ENCODE results near the gene GPC6. TPM values are rescaled to one million over a fixed set of nuclear protein-coding genes. Genes with fewer than 3 reads are reported as not detected.

GPC6 gene
- total RNA-seq, 1 donor from 2014 or later: 18.7 TPM

DNA sequence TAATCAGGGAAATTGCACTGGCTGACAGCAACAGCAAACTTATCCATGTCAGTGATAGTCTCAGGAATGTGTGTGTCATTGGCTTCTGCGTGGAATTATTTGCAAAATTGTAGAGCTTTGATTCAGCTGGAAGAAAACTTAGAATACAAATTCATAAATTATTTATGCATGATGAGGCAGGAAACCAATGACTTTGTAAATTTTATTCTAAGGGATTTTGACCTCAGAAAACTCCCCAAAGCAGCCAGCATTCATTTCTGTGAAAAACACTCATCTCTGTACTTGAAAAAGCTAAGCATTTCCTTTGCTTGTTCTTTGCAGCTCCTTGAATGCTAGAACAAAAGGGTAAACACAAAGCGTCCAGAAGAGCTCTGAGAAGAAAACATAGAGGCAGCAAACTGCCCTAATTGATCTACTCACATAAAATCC is 1090.5 kb downstream of the GPC6 start:
- TF ChIP-seq CTCF (conservative IDR thresholded peaks at IDR 0.05; ENCODE audit: low read depth, low read length): no peak
- no peak overlapping the region for H3K4me3 ChIP-seq (ENCODE audit: low read depth, low read length)
- no peak for DNase-seq (ENCODE audit: low read depth)

DNA sequence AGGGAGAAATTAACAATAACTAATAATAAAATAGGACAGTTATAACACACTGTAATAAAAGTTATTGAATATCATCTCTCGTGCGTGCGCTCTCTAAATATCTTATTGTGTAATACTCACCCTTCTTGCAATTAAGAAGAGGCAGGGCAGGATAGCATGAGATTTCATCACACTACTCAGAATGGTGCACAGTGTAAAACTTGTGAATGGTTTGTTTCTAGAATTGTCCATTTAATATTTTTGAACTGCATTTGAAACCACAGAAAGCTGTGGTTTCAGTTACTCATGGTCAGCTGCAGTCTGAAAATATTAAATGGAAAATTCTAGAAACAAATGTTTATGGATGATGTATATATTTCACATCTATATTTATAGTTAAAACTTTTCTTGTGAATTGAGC is 1091.8 kb downstream of the GPC6 start:
- TF ChIP-seq CTCF (conservative IDR thresholded peaks at IDR 0.05; ENCODE audit: low read depth, low read length): no peak
- no peak overlapping the region for H3K4me3 ChIP-seq (ENCODE audit: low read depth, low read length)
- no peak for DNase-seq (ENCODE audit: low read depth)

- H3K4me3 ChIP-seq (ENCODE audit: low read depth, low read length): no peak overlapping the region
- no peak for TF ChIP-seq CTCF (conservative IDR thresholded peaks at IDR 0.05; ENCODE audit: low read depth, low read length)
- no peak for DNase-seq (ENCODE audit: low read depth)
Measured at GRCh38 chr13:94319501-94319900, 1092.9 kb downstream of the GPC6 start.

GRCh38 chr13:94322925-94323763 is 1096.5 kb downstream of the GPC6 start:
- DNase-seq (ENCODE audit: low read depth): no peak
- no peak overlapping the region for H3K4me3 ChIP-seq (ENCODE audit: low read depth, low read length)
- no peak for TF ChIP-seq CTCF (conservative IDR thresholded peaks at IDR 0.05; ENCODE audit: low read depth, low read length)

DNA sequence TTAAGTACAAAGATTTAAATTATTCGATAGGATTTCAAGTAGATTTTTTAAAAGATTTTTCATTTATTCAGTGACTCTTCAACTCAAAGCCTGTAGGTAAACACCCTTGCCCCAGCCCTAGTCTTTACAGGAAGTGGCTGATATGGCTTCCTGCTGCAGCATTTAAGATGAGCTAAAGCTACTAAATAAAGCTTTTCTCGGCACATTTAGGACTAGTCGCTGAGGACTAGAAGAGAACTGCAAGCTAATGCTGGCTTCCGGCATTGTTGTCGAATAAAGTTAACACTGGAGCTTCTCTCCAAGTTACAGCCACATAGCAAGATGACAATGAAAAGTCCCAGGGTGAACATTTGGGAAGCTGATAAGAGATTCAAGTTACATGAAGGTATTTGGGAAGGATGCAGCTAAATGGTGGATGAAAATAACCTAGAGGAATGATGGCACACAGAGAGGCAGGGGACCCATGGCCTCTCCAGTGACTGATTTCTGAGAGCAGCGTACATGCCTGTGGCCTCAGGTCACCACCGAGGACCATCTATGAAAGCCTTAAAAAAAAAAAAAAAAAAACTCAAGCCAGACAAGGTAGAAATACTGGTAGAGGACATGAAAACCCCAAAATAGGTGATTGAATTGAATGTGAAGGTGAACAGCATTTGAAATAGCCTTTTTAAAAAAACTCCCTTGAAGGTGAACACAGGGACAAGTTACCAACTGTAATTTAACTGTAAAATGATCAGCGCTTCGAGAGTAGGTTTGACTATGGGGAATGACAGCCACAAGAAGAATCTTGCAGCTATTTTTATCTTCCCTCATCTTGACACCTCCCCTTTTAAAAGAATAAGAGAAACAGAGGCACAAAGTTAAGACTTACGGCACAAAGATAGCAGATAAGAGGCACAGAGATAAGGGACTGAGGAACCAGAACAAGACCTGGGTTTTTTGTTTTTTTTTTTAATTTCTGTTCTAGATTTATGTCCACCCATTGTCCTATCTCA is 1097.5 kb downstream of the GPC6 start:
- H3K4me3 ChIP-seq (ENCODE audit: low read depth, low read length): no peak overlapping the region
- DNase-seq (ENCODE audit: low read depth): no peak
- TF ChIP-seq CTCF (conservative IDR thresholded peaks at IDR 0.05; ENCODE audit: low read depth, low read length): no peak

- DNase-seq (ENCODE audit: low read depth): no peak
- no peak for TF ChIP-seq CTCF (conservative IDR thresholded peaks at IDR 0.05; ENCODE audit: low read depth, low read length)
Measured at GRCh38 chr13:94324767-94325540, 1098.3 kb downstream of the GPC6 start.

More at GRCh38 chr13:94324767-94325540, 1098.3 kb downstream of the GPC6 start:
- H3K4me3 ChIP-seq (ENCODE audit: low read depth, low read length): no peak overlapping the region

All from epithelial cell of proximal tubule (primary cell).